ENCODE data around the gene RASSF8. TPM values are rescaled to one million over a fixed set of nuclear protein-coding genes. Genes with fewer than 3 reads are reported as not detected.

Gene RASSF8
- polyA plus RNA-seq, 4 donors, result 0.22 to 6.0 (median 2.6) TPM

DNA sequence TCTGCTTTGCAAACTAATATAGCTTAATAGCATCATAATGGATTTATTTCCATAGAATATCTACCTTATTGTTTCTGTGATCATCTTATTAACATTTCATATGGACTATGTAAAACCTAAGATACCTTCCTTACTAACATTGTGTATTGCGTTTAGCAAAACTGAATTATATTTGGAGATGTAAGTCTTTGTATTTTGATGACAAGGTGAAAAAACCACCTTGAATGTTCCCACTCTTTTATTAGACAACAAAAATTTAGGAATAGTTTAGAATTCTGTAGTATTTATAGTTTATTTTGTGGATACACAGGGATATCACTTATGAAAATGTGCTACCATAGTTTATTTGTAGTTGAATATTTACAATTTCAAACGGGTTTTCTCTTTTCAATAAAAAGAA lies 32.0 kb downstream of the RASSF8 start:
- Histone ChIP-seq H3K36me3 (ENCODE audit: control insufficient read depth in 3 of 3, insufficient read depth in 2 of 3, low read depth in 1 of 3, low read length in 3 of 3) (no peaks in the 10 kb centered on the region), H3K27ac (ENCODE audit: low read depth in 1 of 3, low read length in 2 of 3) (no peak overlapping the region), H3K4me1 (ENCODE audit: control insufficient read depth in 3 of 3, insufficient read depth in 2 of 3, low read depth in 1 of 3, low read length in 2 of 3) (peaks cover 0 to 13% (median 0%) of the 10 kb centered on the region in 3 donors), H3K27me3 (ENCODE audit: control insufficient read depth in 3 of 3, insufficient read depth in 3 of 3, low read length in 3 of 3) (no peaks in the 10 kb centered on the region), H3K4me3 (ENCODE audit: low read depth in 1 of 3, low read length in 3 of 3) (no peak overlapping the region), H3K9me3 (ENCODE audit: control insufficient read depth in 2 of 2, insufficient read depth in 1 of 2, low read depth in 1 of 2, low read length in 1 of 2) (no peaks in the 10 kb centered on the region)
- WGBS, 3 donors, result 79 to 86% (median 80%) methylated on average over 2 of the region's 2 CpGs
- FAIRE-seq (no peak), DNase-seq (no peak)

DNA sequence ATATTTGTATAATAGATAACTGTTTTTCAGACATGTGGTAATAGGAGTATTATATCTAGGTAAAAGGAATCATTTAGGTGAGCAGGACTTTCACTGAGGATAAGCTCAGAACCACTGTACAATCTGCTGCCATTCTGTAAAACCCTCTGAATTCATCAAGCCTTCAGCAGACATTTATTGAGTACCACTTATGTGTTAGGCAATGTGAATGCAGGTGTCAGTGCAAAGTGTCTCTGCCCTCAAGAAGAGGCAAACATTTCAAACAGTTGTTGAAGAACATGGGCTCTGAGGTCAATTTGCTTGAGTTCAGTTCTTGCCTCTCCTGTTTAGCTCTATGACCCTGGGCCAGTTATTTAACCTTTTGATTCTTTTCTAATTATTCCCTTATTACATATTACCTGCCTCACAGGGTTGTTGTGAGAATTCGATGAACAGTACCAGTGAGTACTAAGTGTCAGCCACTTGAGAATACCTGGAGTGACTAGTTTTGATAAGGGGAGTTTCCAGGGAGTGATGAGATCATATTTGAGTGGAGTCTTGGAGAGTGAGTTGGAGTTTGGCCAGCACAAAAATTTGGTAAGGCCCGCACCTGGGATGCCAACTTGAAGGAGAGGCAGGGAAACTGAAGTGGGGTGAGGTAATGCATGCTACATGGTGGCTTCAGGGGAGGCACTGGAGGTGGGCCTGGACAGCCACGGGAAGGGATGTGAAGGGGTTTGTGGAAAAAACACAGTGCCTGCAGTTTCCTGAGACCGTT lies 33.7 kb downstream of the RASSF8 start:
- H3K4me1 ChIP-seq (ENCODE audit: control insufficient read depth in 3 of 3, insufficient read depth in 2 of 3, low read depth in 1 of 3, low read length in 2 of 3), result peaks cover 0 to 3% (median 0%) of the 10 kb centered on the region in 3 donors
- H3K4me3 ChIP-seq (ENCODE audit: low read depth in 1 of 3, low read length in 3 of 3), result no peak overlapping the region
- H3K36me3 ChIP-seq (ENCODE audit: control insufficient read depth in 3 of 3, insufficient read depth in 2 of 3, low read depth in 1 of 3, low read length in 3 of 3), result no peaks in the 10 kb centered on the region
- 74 to 80% (median 75%) methylated on average over 4 of the region's 4 CpGs for whole genome bisulfite sequencing, 3 donors
- H3K27me3 ChIP-seq (ENCODE audit: control insufficient read depth in 3 of 3, insufficient read depth in 3 of 3, low read length in 3 of 3), result no peaks in the 10 kb centered on the region
- no peak overlapping the region for H3K27ac ChIP-seq (ENCODE audit: low read depth in 1 of 3, low read length in 2 of 3)
- FAIRE-seq, result no peak
- no peak for DNase-seq
- H3K9me3 ChIP-seq (ENCODE audit: control insufficient read depth in 2 of 2, insufficient read depth in 1 of 2, low read depth in 1 of 2, low read length in 1 of 2), result no peaks in the 10 kb centered on the region

DNA sequence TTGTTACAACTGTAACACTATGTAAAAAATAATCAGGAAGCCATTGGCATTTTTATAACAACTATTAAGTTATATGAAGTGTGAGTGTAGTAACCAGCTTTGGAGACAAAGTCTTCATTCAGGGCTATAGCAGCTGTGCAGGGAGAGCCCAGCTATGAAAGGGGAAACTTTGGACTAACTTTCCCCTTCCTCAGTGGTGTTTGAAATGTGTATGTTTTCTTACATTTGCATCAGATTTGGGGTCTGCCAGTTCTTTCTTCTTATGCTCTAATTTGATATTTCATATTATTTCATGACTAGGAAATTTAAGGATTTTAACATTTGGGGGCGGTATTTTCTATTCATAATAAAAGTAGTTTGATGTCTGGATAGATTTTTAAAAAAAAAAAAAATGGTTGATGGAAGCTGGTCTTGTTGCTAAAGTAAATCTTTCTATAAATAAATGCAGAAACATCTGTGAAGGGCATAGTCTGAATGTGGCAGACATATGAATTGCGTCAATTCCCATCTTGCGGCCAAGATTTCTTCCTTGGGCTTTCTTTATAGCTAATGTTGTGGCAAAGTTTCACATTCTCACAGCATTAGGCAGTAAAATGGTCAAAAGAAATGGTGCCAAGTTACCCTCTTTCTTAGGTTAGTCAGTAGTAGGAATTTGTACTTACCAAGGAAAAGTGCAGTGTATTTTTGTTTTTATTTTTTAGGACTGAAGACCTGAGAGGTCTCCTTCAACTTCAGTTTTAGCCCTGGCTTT lies 35.6 kb downstream of the RASSF8 start:
- no peaks in the 10 kb centered on the region for H3K36me3 ChIP-seq (ENCODE audit: control insufficient read depth in 3 of 3, insufficient read depth in 2 of 3, low read depth in 1 of 3, low read length in 3 of 3)
- no peaks in the 10 kb centered on the region for H3K4me1 ChIP-seq (ENCODE audit: control insufficient read depth in 3 of 3, insufficient read depth in 2 of 3, low read depth in 1 of 3, low read length in 2 of 3)
- no peak for FAIRE-seq
- H3K9me3 ChIP-seq (ENCODE audit: control insufficient read depth in 2 of 2, insufficient read depth in 1 of 2, low read depth in 1 of 2, low read length in 1 of 2), result no peaks in the 10 kb centered on the region
- no peaks in the 10 kb centered on the region for H3K27me3 ChIP-seq (ENCODE audit: control insufficient read depth in 3 of 3, insufficient read depth in 3 of 3, low read length in 3 of 3)
- no peak overlapping the region for H3K4me3 ChIP-seq (ENCODE audit: low read depth in 1 of 3, low read length in 3 of 3)
- H3K27ac ChIP-seq (ENCODE audit: low read depth in 1 of 3, low read length in 2 of 3), result no peak overlapping the region
- WGBS, 3 donors, result 79 to 95% (median 93%) methylated on average over 3 of the region's 3 CpGs
- DNase-seq, result no peak

DNA sequence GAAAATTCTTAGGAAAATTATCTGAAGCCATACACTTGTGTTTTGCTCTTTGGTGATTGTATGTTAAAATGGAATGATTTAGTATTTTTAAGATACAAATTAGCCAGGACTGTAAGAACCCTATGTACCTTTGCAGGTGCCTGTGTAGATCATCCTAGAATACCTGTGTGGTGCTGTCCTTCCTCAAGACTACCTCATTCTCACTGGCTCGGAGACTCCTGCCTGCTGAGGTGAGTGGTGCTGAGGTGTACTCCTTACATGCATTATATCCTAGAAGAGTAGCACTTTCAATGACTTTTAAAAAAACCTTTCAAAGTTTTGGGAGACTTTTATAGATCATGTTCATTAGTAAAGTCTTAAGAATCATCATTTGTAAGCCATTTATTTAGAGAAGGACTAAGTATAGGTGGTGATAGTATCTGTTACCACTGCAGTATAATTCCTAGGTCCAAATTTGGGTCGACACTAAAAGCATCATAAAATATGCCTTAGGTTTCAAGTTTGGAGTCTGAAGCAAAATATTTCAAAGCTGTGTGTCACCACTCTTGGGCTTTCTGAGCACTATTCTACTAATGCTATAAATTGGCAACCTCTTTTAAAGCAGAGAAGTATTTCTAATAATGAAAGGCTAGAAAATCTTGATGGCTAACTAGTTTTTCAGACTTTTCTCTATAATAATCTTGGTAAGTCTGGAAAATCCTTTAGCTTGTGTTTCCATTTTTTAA lies 36.6 kb downstream of the RASSF8 start:
- Histone ChIP-seq H3K4me3 (ENCODE audit: low read depth in 1 of 3, low read length in 3 of 3) (no peak overlapping the region), H3K4me1 (ENCODE audit: control insufficient read depth in 3 of 3, insufficient read depth in 2 of 3, low read depth in 1 of 3, low read length in 2 of 3) (peaks cover 0 to 3% (median 0%) of the 10 kb centered on the region in 3 donors), H3K27ac (ENCODE audit: low read depth in 1 of 3, low read length in 2 of 3) (no peak overlapping the region), H3K9me3 (ENCODE audit: control insufficient read depth in 2 of 2, insufficient read depth in 1 of 2, low read depth in 1 of 2, low read length in 1 of 2) (no peaks in the 10 kb centered on the region), H3K27me3 (ENCODE audit: control insufficient read depth in 3 of 3, insufficient read depth in 3 of 3, low read length in 3 of 3) (no peaks in the 10 kb centered on the region), H3K36me3 (ENCODE audit: control insufficient read depth in 3 of 3, insufficient read depth in 2 of 3, low read depth in 1 of 3, low read length in 3 of 3) (no peaks in the 10 kb centered on the region)
- 70 to 84% (median 84%) methylated on average over 2 of the region's 2 CpGs for WGBS, 3 donors
- FAIRE-seq, result no peak
- no peak for DNase-seq

DNA sequence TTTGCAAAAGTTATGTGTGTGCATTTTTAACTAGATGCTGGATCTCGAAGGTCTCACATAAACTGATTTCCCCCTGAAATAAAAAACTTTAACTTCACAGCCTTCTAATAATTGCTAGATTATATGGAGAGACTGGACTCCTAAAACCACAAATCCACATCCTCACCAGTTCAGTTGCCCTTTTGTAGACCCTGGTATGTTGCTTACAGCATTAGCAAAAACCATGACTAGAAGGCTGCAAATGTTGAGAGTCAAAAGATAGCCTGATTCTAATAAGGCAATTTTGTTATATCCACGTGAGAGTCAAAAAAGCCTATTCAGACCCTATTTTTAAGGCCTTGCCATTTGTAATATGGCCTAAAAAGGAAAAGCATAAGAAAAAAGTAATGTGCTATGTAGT lies 37.4 kb downstream of the RASSF8 start:
- no peaks in the 10 kb centered on the region for H3K27me3 ChIP-seq (ENCODE audit: control insufficient read depth in 3 of 3, insufficient read depth in 3 of 3, low read length in 3 of 3)
- H3K4me3 ChIP-seq (ENCODE audit: low read depth in 1 of 3, low read length in 3 of 3), result no peak overlapping the region
- no peak overlapping the region for H3K27ac ChIP-seq (ENCODE audit: low read depth in 1 of 3, low read length in 2 of 3)
- no peak for FAIRE-seq
- DNase-seq, result no peak
- WGBS, 3 donors, result 86 to 93% (median 88%) methylated on average over 2 of the region's 2 CpGs
- no peaks in the 10 kb centered on the region for H3K9me3 ChIP-seq (ENCODE audit: control insufficient read depth in 2 of 2, insufficient read depth in 1 of 2, low read depth in 1 of 2, low read length in 1 of 2)
- no peaks in the 10 kb centered on the region for H3K36me3 ChIP-seq (ENCODE audit: control insufficient read depth in 3 of 3, insufficient read depth in 2 of 3, low read depth in 1 of 3, low read length in 3 of 3)
- H3K4me1 ChIP-seq (ENCODE audit: control insufficient read depth in 3 of 3, insufficient read depth in 2 of 3, low read depth in 1 of 3, low read length in 2 of 3), result peaks cover 0 to 6% (median 0%) of the 10 kb centered on the region in 3 donors

DNA sequence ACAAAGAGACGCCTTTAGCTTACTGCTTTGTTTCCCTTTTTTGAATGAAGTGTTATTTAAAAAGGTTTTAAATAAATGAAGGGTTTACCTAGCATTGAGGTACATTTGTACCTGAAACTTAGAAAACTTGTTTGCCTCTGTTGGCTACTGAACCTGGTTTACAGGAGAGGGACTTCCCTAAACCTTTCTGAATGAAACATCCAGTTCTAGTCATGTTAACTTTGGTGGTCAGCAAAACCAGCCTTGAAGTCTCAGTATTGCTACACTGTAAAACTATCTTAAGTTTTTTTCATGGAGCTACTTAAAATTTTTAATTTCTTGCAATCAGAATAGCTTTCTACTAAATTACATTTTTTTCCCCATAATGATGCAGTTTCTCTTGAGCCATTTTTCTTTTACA lies 38.2 kb downstream of the RASSF8 start:
- WGBS, 3 donors, result 83 to 96% (median 93%) methylated on average over 1 of the region's 1 CpG
- Histone ChIP-seq H3K4me1 (ENCODE audit: control insufficient read depth in 3 of 3, insufficient read depth in 2 of 3, low read depth in 1 of 3, low read length in 2 of 3) (peaks cover 0 to 6% (median 0%) of the 10 kb centered on the region in 3 donors), H3K27me3 (ENCODE audit: control insufficient read depth in 3 of 3, insufficient read depth in 3 of 3, low read length in 3 of 3) (no peaks in the 10 kb centered on the region), H3K9me3 (ENCODE audit: control insufficient read depth in 2 of 2, insufficient read depth in 1 of 2, low read depth in 1 of 2, low read length in 1 of 2) (no peaks in the 10 kb centered on the region), H3K4me3 (ENCODE audit: low read depth in 1 of 3, low read length in 3 of 3) (no peak overlapping the region), H3K36me3 (ENCODE audit: control insufficient read depth in 3 of 3, insufficient read depth in 2 of 3, low read depth in 1 of 3, low read length in 3 of 3) (no peaks in the 10 kb centered on the region), H3K27ac (ENCODE audit: low read depth in 1 of 3, low read length in 2 of 3) (no peak overlapping the region)
- FAIRE-seq (no peak), DNase-seq (no peak)

DNA sequence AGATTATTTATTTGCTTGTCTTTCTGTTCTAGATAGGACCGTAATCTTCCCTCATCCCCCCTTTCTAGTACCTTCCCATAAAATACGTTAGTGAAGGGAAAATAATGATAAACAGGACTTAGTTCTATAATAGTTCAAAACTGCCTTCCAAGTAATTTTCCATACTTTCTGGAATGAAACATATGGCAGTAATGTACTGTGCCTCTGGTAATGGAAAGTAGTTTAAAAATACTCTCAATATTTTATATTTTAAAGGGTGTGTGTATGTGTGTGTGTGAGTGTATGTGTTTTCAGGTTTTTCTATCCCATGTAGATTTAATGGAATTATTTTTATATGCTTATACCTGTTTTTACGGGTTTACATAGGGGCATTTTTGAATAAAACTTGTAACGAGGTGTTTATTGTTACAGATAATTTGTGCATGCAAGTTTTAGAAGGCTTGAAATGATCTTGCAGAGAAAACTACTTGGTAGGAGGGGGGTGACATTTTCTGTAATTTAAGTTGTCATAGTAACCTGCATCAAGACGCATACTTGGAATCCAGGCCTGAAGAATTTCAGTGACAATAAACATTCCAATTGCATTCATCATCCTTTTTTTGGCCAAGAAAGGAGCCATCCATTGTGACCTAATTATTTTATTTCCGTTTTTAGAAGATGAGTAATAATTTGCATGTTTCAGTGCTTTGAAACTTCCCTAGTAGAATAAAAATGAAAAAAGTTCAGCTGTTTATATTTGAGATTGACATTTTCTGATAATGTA lies 38.9 kb downstream of the RASSF8 start:
- FAIRE-seq (no peak), DNase-seq (no peak)
- H3K4me3 ChIP-seq (ENCODE audit: low read depth in 1 of 3, low read length in 3 of 3), result no peak overlapping the region
- 58 to 71% (median 69%) methylated on average over 6 of the region's 6 CpGs for WGBS, 3 donors
- peaks cover 0 to 2% of the 10 kb centered on the region in 2 donors for H3K9me3 ChIP-seq (ENCODE audit: control insufficient read depth in 2 of 2, insufficient read depth in 1 of 2, low read depth in 1 of 2, low read length in 1 of 2)
- no peak overlapping the region for H3K27ac ChIP-seq (ENCODE audit: low read depth in 1 of 3, low read length in 2 of 3)
- no peaks in the 10 kb centered on the region for H3K27me3 ChIP-seq (ENCODE audit: control insufficient read depth in 3 of 3, insufficient read depth in 3 of 3, low read length in 3 of 3)
- no peaks in the 10 kb centered on the region for H3K36me3 ChIP-seq (ENCODE audit: control insufficient read depth in 3 of 3, insufficient read depth in 2 of 3, low read depth in 1 of 3, low read length in 3 of 3)
- H3K4me1 ChIP-seq (ENCODE audit: control insufficient read depth in 3 of 3, insufficient read depth in 2 of 3, low read depth in 1 of 3, low read length in 2 of 3), result peaks cover 0 to 6% (median 0%) of the 10 kb centered on the region in 3 donors

DNA sequence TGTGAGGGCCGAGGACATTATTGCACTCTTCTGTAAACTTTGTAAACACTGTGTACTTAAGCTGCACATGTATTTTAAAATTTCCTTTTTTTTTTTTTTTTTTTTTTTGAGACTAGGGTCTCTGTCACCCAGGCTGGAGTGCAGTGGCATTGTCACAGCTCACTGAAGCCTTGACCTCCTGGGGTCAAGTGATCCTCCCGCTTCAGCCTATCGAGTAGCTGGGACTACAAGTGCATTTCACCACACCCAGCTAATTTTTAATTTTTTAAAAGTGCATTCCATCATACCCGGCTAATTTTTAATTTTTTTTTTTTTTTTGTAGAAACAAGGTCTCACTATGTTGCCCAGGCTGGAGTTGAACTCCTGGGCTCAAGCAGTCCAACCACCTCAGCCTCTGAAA lies 42.4 kb downstream of the RASSF8 start:
- Histone ChIP-seq H3K27ac (ENCODE audit: low read depth in 1 of 3, low read length in 2 of 3) (no peak overlapping the region), H3K4me3 (ENCODE audit: low read depth in 1 of 3, low read length in 3 of 3) (no peak overlapping the region), H3K36me3 (ENCODE audit: control insufficient read depth in 3 of 3, insufficient read depth in 2 of 3, low read depth in 1 of 3, low read length in 3 of 3) (no peaks in the 10 kb centered on the region), H3K27me3 (ENCODE audit: control insufficient read depth in 3 of 3, insufficient read depth in 3 of 3, low read length in 3 of 3) (no peaks in the 10 kb centered on the region), H3K4me1 (ENCODE audit: control insufficient read depth in 3 of 3, insufficient read depth in 2 of 3, low read depth in 1 of 3, low read length in 2 of 3) (peaks cover 0 to 6% (median 0%) of the 10 kb centered on the region in 3 donors), H3K9me3 (ENCODE audit: control insufficient read depth in 2 of 2, insufficient read depth in 1 of 2, low read depth in 1 of 2, low read length in 1 of 2) (peaks cover 0 to 6% of the 10 kb centered on the region in 2 donors)
- 84 to 89% (median 87%) methylated on average over 4 of the region's 4 CpGs for WGBS, 3 donors
- DNase-seq (no peak), FAIRE-seq (no peak)
